Spleen (tissue), 7 donors: ENCODE results near the gene RHNO1.

ENCODE experiments used
- CTCF ChIP-seq, 11 experiments: fragments of 200-600 bp in 7 of 11; fragments of 450-650 bp in 4 of 11; sonication (generic) in 4 of 11; IDR thresholded peaks in 8 of 11; conservative IDR thresholded peaks in 3 of 11; 1 replicate in 7 of 11; 2 replicates in 4 of 11; pipeline versions ENCODE4 v1.4.0 to v1.8.0; 2016 to 2021; ENCODE audit warnings: antibody characterized with exemption in 11 of 11, inconsistent platforms in 4 of 11, mild to moderate bottlenecking in 1 of 11
- POLR2A ChIP-seq, 3 donors: fragments of 450-650 bp; IDR thresholded peaks; one replicate each; pipeline ENCODE4 v1.5.1; 2017; ENCODE audit warnings: antibody characterized with exemption in 3 of 3, mild to moderate bottlenecking in 1 of 3
- POLR2AphosphoS5 ChIP-seq, 3 donors: sonication (generic); formaldehyde crosslinking; IDR thresholded peaks; one replicate each; pipeline ENCODE4 v1.5.1; 2017; ENCODE audit warnings: antibody characterized with exemption in 3 of 3
- donor health status: DM: no; HTN: no; CAD: no; lungs with moderate emphysema.
- donor health status: DM: no; HTN: no; CAD: no.
- donor health status: DM: no; HTN: no; CAD: no.

DNA sequence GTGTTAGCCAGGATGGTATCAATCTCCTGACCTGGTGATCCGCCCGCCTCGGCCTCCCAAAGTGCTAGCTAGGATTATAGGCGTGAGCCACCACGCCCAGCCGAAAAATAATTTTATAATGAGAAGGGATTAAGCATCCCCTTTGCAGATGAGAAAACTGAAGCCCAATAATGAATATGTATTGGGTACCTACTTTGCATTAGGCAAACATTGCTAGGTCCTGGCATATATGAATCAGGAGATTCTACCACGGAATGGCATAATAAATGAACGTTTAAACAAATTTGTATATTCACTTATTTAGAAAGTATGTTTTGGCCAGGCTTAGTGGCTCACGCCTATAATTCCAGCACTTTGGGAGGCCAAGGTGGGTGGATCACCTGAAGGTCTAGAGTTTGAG lies 46.0 kb downstream of the RHNO1 start:
- no peak for TF ChIP-seq POLR2A (IDR thresholded peaks at IDR 0.05)
- TF ChIP-seq CTCF (IDR thresholded peaks at IDR 0.05 in 8 of 11, conservative IDR thresholded peaks at IDR 0.05 in 3 of 11) = no peak
- no peak for TF ChIP-seq POLR2AphosphoS5 (IDR thresholded peaks at IDR 0.05)
